ENCODE measurements around the gene STPG2. TPM values are rescaled to one million over a fixed set of nuclear protein-coding genes. Genes with fewer than 3 reads are reported as not detected.
"Not testable (repeated sequence)": the region's sequence is repeated elsewhere in the genome, so short reads cannot be mapped to it uniquely, and the experiment has no call there.

The STPG2 gene
- total RNA-seq, 4 donors from 2014 or later = 1.5 to 2.8 (median 2.1) TPM

GRCh38 chr4:97912156-97912555 lies 231.1 kb downstream of the STPG2 start:
- TF ChIP-seq POLR2A (IDR thresholded peaks at IDR 0.05) = no peak
- no peak for TF ChIP-seq CTCF (IDR thresholded peaks at IDR 0.05)
- Histone ChIP-seq H3K27me3 (no peaks in the 10 kb centered on the region), H3K4me1 (no peaks in the 10 kb centered on the region), H3K36me3 (no peaks in the 10 kb centered on the region), H3K4me3 (replicated peaks in 1 of 3) (no peak overlapping the region), H3K9me3 (no peaks in the 10 kb centered on the region), H3K27ac (no peak overlapping the region)
- WGBS, 2 donors = 84 to 87% methylated on average over 4 of the region's 4 CpGs
- no peak for DNase-seq
- intact Hi-C loops (cut with DNase I) = no loop called here

DNA sequence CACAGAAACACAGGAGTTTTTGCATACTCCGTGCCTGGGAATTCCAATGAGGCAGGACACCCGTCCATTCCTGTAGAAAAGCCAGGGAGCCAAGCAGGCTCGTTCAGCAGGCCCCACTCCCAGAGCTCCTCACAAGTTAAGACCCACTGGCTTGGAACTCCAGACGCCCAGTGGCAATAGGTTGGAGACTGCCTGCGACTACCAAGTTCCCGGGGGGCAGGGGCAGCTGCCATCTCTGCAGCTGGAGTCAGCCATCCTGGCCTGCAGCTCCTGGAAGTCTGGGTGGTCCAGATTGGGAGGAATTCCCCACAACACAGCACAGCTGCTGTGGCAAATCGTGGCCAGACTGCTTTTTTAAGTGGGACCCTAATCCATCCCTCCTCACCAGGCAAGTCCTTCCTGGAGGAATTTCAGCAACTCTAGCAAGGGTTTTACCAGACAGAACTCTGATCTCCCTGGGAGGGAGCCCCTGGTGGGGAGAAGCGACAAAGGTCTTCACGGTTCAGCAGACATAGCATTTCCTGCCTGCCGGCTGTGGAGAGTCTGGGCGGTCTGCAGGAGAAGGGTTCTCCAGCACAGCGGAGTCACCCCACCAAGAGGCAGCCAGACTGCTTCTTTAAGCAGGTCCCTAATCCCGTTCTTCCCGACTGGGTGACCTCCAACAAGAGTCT lies 231.9 kb downstream of the STPG2 start:
- DNase-seq = no peak
- TF ChIP-seq CTCF (IDR thresholded peaks at IDR 0.05) = no peak
- no peak for TF ChIP-seq POLR2A (IDR thresholded peaks at IDR 0.05)
- H3K36me3 ChIP-seq = no peaks in the 10 kb centered on the region
- H3K4me1 ChIP-seq = no peaks in the 10 kb centered on the region
- H3K27me3 ChIP-seq = no peaks in the 10 kb centered on the region
- no peak overlapping the region for H3K4me3 ChIP-seq (replicated peaks in 1 of 3)
- intact Hi-C loops (cut with DNase I) = no loop called here
- no peak overlapping the region for H3K27ac ChIP-seq
- WGBS, 2 donors = 64 to 74% methylated on average over 10 to 11 of the region's 14 CpGs
- H3K9me3 ChIP-seq = no peaks in the 10 kb centered on the region

GRCh38 chr4:97910005-97910404 lies 233.3 kb downstream of the STPG2 start:
- Histone ChIP-seq H3K27ac (no peak overlapping the region), H3K4me1 (no peaks in the 10 kb centered on the region), H3K4me3 (replicated peaks in 1 of 3) (no peak overlapping the region), H3K36me3 (no peaks in the 10 kb centered on the region), H3K27me3 (no peaks in the 10 kb centered on the region), H3K9me3 (no peaks in the 10 kb centered on the region)
- 47% methylated on average over 3 of the region's 3 CpGs for WGBS, 2 donors
- DNase-seq = no peak
- TF ChIP-seq CTCF (IDR thresholded peaks at IDR 0.05) = no peak
- no peak for TF ChIP-seq POLR2A (IDR thresholded peaks at IDR 0.05)
- intact Hi-C loops (cut with DNase I) = no loop called here

GRCh38 chr4:97903436-97904189 lies 239.7 kb downstream of the STPG2 start:
- WGBS, 2 donors = 87 to 90% methylated on average over 23 of the region's 23 CpGs
- H3K9me3 ChIP-seq; H3K36me3 ChIP-seq; H3K4me1 ChIP-seq; H3K27ac ChIP-seq; DNase-seq; H3K4me3 ChIP-seq (replicated peaks in 1 of 3); intact Hi-C loops (cut with DNase I); H3K27me3 ChIP-seq: not testable (repeated sequence)

GRCh38 chr4:97900229-97900628 lies 243.0 kb downstream of the STPG2 start:
- TF ChIP-seq CTCF (IDR thresholded peaks at IDR 0.05) (no peak), POLR2A (IDR thresholded peaks at IDR 0.05) (no peak)
- intact Hi-C loops (cut with DNase I) = no loop called here
- no peaks in the 10 kb centered on the region for H3K36me3 ChIP-seq
- WGBS, 2 donors = 68 to 93% methylated on average over 2 of the region's 2 CpGs
- H3K9me3 ChIP-seq = no peaks in the 10 kb centered on the region
- no peak for DNase-seq
- H3K4me3 ChIP-seq (replicated peaks in 1 of 3) = no peak overlapping the region
- H3K27ac ChIP-seq = no peak overlapping the region
- no peaks in the 10 kb centered on the region for H3K27me3 ChIP-seq
- H3K4me1 ChIP-seq = no peaks in the 10 kb centered on the region
